ENCODE data around the gene OMP. TPM values are rescaled to one million over a fixed set of nuclear protein-coding genes. Genes with fewer than 3 reads are reported as not detected.

OMP gene
- polyA plus RNA-seq, 1 donor from 2014 or later, result not detected

DNA sequence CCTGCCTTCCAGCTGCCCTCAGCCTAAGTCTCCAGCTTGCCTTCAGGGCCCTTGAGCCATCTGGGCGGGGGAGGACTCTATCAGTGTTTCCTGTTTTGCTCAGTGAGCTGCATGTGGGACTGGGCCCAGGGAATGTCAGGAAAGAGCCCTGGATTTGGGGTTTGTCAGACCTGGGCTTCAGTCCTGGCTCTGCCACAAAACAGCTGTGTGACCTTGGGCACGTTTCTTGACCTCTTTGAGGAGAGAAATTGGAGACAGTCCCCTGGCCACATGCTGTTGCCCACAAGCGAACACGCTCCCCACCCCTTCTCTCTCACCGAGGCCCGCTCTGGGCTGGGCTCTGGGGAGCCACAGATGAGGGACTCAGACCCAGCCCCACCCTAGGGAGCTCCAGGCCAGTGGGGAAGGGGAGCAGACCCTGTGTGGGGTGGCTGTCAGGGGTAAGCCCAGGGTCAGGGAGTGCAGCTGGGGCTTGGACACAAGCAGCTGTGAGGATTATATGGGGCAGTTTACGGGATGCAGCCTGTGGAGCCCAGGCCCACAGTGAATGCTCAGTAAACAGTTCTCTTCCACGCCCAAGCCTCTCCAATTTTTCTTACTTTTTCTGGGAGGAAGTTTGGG is 37.7 kb downstream of the OMP start:
- Histone ChIP-seq H3F3A (ENCODE audit: insufficient read depth, low read length, poor library complexity, severe bottlenecking) (no peaks in the 10 kb centered on the region), H3K79me2 (replicated peaks; ENCODE audit: insufficient read depth, low read length) (no peaks in the 10 kb centered on the region), H3K36me3 (ENCODE audit: insufficient read depth, low read length) (no peaks in the 10 kb centered on the region), H4K20me1 (ENCODE audit: insufficient read depth) (no peaks in the 10 kb centered on the region), H3K9me2 (ENCODE audit: insufficient read depth, low read length) (no peaks in the 10 kb centered on the region), H3K9ac (ENCODE audit: low read length) (no peak overlapping the region), H3K9me3 (ENCODE audit: low read length) (no peaks in the 10 kb centered on the region), H3K4me3 (ENCODE audit: low read length) (no peak overlapping the region), H3K27ac (ENCODE audit: low read length) (no peak overlapping the region), H3K27me3 (ENCODE audit: insufficient read depth, low read depth, low read length) (no peaks in the 10 kb centered on the region), H3K4me2 (ENCODE audit: low read length) (no peak overlapping the region), H2AFZ (ENCODE audit: low read depth, low read length) (no peak overlapping the region)
- no peak for TF ChIP-seq SMC3 (conservative IDR thresholded peaks at IDR 0.05; ENCODE audit: poor library complexity)

DNA sequence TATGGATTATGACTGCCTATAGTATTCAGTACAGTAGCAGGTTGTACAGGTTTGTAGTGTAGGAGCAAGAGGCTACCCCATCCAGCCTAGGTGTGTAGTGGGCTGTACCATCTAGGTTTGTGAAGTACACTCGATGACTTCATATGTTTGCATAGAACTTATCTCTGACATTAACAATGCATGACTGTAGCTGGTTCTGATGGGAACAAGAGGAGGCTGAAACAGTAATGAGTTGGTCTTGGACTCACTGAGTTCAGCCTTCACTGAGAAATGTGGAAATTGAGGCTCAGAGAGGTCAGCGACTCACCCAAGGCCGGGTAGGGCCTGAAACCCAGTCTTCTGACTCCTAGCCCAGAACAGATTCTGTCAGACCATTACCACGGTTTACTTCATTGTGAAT is 38.4 kb downstream of the OMP start:
- Histone ChIP-seq H3K36me3 (ENCODE audit: insufficient read depth, low read length) (no peaks in the 10 kb centered on the region), H3K9me2 (ENCODE audit: insufficient read depth, low read length) (no peaks in the 10 kb centered on the region), H3K9me3 (ENCODE audit: low read length) (no peaks in the 10 kb centered on the region), H3K9ac (ENCODE audit: low read length) (no peak overlapping the region), H2AFZ (ENCODE audit: low read depth, low read length) (no peak overlapping the region), H3K4me3 (ENCODE audit: low read length) (no peak overlapping the region), H3F3A (ENCODE audit: insufficient read depth, low read length, poor library complexity, severe bottlenecking) (no peaks in the 10 kb centered on the region), H3K79me2 (replicated peaks; ENCODE audit: insufficient read depth, low read length) (no peaks in the 10 kb centered on the region), H4K20me1 (ENCODE audit: insufficient read depth) (no peaks in the 10 kb centered on the region), H3K4me2 (ENCODE audit: low read length) (no peak overlapping the region), H3K27ac (ENCODE audit: low read length) (no peak overlapping the region), H3K27me3 (ENCODE audit: insufficient read depth, low read depth, low read length) (no peaks in the 10 kb centered on the region)
- no peak for TF ChIP-seq MXI1 (conservative IDR thresholded peaks at IDR 0.05; ENCODE audit: poor library complexity, severe bottlenecking)
- no peak for TF ChIP-seq POLR2AphosphoS5 (IDR thresholded peaks at IDR 0.05)
- TF ChIP-seq RAD21 (conservative IDR thresholded peaks at IDR 0.05), result no peak
- no peak for TF ChIP-seq TAF1 (IDR thresholded peaks at IDR 0.05; ENCODE audit: low read depth)
- TF ChIP-seq SMC3 (conservative IDR thresholded peaks at IDR 0.05; ENCODE audit: poor library complexity), result no peak
- no peak for TF ChIP-seq EP300 (conservative IDR thresholded peaks at IDR 0.05; ENCODE audit: poor library complexity, severe bottlenecking)
- TF ChIP-seq, protein P1, sequence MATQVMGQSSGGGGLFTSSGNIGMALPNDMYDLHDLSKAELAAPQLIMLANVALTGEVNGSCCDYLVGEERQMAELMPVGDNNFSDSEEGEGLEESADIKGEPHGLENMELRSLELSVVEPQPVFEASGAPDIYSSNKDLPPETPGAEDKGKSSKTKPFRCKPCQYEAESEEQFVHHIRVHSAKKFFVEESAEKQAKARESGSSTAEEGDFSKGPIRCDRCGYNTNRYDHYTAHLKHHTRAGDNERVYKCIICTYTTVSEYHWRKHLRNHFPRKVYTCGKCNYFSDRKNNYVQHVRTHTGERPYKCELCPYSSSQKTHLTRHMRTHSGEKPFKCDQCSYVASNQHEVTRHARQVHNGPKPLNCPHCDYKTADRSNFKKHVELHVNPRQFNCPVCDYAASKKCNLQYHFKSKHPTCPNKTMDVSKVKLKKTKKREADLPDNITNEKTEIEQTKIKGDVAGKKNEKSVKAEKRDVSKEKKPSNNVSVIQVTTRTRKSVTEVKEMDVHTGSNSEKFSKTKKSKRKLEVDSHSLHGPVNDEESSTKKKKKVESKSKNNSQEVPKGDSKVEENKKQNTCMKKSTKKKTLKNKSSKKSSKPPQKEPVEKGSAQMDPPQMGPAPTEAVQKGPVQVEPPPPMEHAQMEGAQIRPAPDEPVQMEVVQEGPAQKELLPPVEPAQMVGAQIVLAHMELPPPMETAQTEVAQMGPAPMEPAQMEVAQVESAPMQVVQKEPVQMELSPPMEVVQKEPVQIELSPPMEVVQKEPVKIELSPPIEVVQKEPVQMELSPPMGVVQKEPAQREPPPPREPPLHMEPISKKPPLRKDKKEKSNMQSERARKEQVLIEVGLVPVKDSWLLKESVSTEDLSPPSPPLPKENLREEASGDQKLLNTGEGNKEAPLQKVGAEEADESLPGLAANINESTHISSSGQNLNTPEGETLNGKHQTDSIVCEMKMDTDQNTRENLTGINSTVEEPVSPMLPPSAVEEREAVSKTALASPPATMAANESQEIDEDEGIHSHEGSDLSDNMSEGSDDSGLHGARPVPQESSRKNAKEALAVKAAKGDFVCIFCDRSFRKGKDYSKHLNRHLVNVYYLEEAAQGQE (IDR thresholded peaks at IDR 0.05; ENCODE audit: borderline replicate concordance), result no peak
- TF ChIP-seq EZH2 (IDR thresholded peaks at IDR 0.05; ENCODE audit: borderline replicate concordance, insufficient read depth, low read length, poor library complexity, severe bottlenecking), result no peak
- TF ChIP-seq, protein P2, sequence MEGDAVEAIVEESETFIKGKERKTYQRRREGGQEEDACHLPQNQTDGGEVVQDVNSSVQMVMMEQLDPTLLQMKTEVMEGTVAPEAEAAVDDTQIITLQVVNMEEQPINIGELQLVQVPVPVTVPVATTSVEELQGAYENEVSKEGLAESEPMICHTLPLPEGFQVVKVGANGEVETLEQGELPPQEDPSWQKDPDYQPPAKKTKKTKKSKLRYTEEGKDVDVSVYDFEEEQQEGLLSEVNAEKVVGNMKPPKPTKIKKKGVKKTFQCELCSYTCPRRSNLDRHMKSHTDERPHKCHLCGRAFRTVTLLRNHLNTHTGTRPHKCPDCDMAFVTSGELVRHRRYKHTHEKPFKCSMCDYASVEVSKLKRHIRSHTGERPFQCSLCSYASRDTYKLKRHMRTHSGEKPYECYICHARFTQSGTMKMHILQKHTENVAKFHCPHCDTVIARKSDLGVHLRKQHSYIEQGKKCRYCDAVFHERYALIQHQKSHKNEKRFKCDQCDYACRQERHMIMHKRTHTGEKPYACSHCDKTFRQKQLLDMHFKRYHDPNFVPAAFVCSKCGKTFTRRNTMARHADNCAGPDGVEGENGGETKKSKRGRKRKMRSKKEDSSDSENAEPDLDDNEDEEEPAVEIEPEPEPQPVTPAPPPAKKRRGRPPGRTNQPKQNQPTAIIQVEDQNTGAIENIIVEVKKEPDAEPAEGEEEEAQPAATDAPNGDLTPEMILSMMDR (IDR thresholded peaks at IDR 0.05; ENCODE audit: poor library complexity, severe bottlenecking), result no peak
